SW 1271 (cell line): ENCODE results near the gene DDC.

Experiments used
- DNase-seq, 2 experiments: peaks; one replicate each; lab custom pipeline; 2025; lab: John Stamatoyannopoulos, UW

The DDC gene

GRCh38 chr7:50564640-50565558, at the start of gene DDC:
DDC (minus strand) TSS chr7:50565405; CDS start chr7:50544085, 21,320 bp downstream.
- DNase-seq: no peak

DNA sequence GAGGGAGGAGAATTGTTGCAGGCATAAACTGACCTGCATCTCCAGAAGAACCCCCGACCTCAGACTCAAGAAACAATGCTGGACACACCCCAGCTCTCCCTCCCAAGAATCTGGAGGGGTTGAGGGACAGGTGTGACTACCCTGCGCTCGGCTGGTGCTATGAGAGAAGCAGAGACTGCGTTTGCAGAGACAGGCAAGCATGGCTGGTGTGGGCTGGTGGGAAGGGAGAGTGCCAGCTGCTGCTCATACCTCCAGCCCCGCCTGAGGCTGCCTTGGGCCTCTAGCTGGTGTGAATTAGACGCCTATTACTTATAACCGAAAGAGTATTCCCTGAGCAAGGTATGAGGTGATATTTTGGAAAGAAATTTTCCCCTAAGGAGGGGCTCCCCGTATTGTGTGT, 48.3 kb upstream of the DDC start:
- no peak for DNase-seq

DNA sequence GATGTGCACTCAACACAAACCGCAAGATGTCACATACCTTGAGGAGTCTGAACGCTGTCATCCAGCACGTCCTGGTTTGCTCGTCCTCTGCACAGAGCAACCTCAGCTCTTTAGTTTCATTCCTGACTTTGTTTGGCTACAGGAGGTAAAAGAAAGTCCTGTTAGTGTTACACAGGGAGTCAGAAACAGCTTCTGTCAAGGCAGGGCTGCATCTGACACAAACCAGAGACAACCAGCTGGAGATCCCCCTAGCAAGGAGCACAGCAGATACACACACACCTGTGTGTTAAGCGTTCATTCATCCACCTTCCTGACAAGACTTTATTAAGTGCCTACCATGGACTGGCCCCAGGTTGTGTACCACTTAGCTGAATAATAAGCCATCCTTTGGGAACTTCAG, 47.5 kb upstream of the DDC start:
- no peak for DNase-seq

GRCh38 chr7:50610521-50611277, 45.5 kb upstream of the DDC start:
- peak in 1 of 2 experiments; percentile 40 for DNase-seq

GRCh38 chr7:50608196-50608906, 43.1 kb upstream of the DDC start:
- no peak for DNase-seq

- no peak for DNase-seq
Observed at GRCh38 chr7:50607524-50608125, 42.4 kb upstream of the DDC start.

DNA sequence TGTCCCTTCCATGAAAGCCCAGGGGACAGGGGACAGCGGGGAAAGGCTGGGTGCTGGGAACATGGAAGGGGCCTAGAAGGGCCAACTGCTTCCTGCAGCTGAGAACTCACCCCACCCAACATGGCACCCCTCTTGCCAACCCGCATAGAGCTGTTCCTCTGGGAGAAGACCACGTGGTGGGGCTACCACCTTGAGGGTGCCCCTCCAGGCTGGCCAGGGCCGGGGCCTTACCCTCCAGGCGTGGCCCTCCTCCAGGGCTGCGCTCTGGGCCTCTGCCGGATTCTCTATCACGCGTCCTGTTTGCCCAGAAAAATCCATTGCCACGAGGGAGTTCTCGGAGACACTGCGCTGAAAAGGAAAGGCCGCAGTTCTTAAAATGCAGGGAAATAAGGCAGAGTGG, 39.9 kb upstream of the DDC start:
- DNase-seq: no peak

- DNase-seq: no peak
Observed at GRCh38 chr7:50603287-50603686, 38.1 kb upstream of the DDC start.

- DNase-seq: no peak
Observed at GRCh38 chr7:50599385-50599784, 34.2 kb upstream of the DDC start.

- no peak for DNase-seq
Observed at GRCh38 chr7:50598460-50599343, 33.5 kb upstream of the DDC start.

DNA sequence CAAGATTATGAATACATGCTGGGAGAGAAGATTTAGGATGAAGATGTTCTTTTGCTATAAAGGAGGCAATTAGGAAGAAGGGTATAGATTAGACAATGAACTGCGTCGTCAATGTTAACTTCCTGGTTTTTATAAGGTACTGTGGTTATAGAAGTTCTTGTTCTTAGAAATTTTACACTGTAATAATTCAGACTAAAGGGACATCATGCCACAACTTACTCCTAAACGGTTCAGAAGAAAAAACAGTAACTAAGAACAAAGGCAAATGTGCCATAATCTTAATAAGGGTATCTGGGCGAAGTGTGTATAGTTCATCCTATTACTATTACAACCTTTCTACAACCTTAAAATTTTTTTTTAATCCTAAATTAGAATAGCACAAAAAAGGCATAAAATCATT, 31.3 kb upstream of the DDC start:
- no peak for DNase-seq

DNA sequence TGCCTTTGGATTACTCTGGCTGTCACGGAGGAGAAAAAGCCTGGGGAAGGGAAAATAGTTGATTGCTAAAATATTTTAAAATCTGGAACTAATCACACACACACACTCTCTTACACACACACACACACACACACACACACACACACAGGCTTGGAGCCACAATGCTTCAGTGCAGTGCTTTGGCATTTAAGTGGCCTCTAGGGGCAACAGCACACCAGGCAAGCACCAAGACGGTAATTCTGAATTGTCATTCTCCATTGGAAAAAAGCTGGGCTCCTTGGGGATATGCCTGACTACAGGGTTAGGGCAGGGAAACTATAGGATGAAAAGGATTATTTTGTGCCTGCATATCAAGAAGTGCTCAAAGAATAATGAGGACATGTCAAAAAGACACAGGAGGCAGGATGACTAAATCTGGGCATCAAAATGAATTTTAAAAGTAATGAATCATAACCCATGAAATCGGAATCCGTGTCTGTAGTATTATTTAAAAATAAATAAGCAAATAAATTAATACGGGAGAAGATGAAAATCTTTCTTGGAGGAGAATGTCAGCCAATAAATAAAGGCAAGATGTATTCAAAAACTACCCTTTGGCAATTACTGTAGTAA, 30.4 kb upstream of the DDC start:
- DNase-seq: no peak

DNA sequence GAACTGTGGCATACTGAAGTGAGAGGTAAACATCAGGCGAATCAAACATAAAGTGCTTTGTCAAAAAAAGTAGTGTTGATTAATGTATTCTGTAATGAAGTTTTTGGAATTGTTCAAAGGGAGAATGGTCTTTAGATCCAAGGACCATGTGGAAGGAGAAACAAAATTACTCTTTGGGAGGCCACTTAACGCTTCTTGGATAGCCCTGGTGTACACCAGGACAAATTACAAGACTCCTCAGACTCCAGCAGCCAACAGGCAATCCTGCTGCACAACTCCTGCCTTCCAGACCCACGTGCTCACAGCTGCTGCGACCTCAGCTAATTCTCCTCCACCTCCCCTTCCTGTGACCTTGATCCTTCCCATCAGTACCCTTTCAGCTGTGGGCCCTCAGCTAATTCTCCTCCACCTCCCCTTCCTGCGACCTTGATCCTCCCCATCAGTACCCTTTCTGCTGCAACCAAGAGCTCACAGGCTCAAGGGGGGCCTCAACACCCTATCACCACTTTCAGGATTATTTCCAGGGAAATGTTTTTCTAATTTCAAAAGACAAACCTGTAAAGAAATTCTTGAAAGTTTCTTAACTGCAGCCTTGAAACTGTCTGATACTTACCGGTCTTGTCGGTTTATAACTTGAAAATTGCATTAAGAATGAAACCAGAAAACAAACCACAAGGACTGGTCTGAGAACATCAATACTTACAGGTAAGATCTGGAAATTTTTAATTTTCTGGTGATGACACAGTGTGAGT, 29.7 kb upstream of the DDC start:
- DNase-seq: no peak

DNA sequence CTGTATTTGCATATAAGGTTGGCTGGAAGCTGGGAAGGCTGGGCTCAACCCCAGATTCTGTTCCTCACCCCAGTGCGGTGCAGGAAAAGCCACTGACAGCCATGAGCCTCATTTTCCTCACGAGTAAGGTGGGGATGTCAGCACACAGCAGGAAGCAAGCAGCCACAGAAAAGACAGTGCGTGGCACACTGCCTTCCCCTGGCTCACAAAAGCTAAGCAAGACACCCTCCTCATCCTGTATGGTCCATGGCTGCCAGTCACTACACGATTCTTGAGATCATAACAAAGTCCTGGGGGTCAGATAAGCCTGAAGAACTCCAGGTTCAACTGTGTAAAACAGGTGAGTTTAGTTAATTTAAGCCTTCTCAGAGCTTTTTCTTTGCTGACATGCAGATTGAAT, 28.9 kb upstream of the DDC start:
- DNase-seq: no peak

DNA sequence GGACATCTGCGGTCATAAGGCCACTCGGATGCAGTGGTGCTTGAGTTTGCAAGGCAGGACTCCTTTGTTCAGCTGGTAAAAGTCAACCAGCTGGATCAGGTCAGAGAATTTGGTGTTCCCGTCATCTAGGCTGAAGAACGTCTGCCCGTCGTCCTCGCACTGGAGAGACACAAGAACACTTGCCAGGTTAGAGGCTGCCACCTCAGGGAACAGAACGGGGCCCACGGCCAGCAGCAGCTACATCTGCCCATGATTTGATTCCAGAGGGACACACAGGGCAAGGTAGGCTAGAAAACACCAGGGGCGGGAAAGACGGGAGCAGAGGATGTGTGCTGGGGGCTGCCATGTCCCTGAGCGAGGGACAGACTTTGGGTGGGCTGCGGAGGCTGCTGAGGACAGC, 27.7 kb upstream of the DDC start:
- DNase-seq: no peak

DNA sequence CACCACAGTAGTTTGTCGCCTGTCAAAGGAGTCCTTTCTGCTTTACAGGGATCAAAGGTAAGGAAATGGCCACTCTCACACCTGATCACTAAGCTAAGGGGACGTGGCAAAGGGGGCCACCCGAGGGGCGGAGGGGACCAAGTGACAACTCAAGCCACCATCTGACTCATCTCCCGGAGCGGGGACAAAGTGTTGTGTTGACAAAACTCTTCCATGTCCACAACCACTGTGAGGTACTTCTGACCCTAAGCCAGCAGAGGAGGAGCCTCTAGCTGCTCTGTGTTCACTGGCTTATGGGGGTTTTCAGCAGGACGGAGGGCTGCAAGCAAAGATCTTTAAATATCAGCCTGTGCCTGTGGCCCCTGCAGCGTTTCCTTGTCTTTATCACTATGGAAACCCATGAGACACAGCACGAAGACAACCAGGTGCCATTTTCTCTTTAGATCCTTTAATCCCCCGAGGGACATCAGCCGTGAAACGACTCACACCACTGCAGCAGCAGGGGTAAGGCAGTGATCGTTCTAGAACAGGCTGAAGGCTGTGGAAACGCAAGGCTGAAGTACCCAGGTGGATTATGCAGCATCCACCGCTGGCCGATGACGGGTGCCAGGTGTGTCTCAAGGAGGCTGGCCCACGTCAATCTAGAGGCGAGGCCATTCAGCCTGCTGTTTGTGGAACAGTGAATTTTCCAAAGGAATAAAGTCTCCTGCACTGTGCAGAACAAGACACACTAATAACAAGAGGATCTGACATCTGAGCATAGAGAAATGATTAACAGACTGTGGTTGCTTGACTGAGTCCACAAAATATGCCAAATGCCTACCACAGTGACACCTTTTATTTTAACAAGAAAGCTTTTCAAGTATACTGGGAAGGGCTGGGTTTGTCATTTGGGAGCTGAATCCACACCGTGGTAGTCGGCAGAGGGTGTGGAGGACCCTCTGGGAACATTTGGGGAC, 26.6 kb upstream of the DDC start:
- DNase-seq: no peak

- DNase-seq: no peak
Observed at GRCh38 chr7:50591098-50591479, 25.9 kb upstream of the DDC start.

DNA sequence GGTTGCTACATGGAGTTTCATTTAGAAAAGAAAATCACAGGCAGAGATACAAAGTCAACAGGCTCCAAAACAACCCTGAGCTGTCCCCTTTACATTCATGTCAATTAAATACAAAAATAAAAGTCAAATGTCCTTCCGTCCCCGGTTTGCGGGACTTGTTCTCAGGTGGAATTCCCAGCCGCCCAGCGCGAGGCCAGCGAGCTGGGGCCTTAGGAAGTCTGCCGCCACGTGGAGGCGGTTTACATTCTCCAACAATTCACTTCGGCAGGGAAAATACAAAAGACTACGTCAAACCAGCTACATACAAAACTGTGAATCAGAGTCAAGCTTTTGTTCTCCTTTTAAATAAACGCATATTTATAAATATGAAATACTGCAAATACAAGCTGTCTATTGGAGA, 25.3 kb upstream of the DDC start:
- DNase-seq: no peak

GRCh38 chr7:50589364-50589763, 24.2 kb upstream of the DDC start:
- no peak for DNase-seq
